Measurements from ENCODE around the gene SMARCD2. TPM values are rescaled to one million over a fixed set of nuclear protein-coding genes. Genes with fewer than 3 reads are reported as not detected.

Gene SMARCD2
- total and polyA plus RNA-seq, 2 of the 13 experiments (the other 11 are each of a cell fraction or from before 2014, with no cell fraction given), result 122 to 150 TPM

DNA sequence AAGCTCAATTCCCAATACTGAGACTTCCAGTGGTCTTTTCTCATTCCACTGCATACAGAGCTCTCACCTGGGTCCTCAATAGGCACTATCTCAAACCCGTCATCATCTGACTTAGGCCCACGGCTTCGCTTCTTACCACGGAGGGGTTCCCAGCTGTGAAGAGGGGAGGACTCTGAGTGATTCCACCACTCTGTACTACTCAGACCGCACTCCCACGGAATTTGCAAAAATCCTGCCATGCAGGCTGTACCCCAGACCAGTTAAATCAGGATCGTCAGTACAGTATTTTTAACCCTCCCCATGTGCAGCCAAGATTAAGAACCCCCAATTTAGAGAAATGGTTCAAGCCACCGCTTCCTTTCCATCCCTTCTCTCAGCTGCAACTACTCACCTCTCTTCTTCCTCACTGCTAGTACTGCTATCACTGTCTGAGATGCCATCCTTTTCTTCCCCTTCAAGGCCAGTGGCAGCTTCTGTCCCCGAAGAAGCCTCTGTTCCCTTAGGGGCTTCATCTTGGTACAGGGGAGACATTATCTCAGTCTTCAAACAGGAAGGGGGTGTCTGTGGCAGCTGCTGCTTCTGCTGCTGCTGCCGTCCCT is 21.4 kb downstream of the SMARCD2 start:
- Histone ChIP-seq H3K4me2 (ENCODE audit: low read depth, low read length) (no peak overlapping the region), H3K9me3 (ENCODE audit: low read length) (no peaks in the 10 kb centered on the region), H3K4me3 (replicated peaks in 1 of 3; ENCODE audit: insufficient read depth in 1 of 3, low read depth in 2 of 3, low read length in 3 of 3) (no peak overlapping the region), H3K4me1 (ENCODE audit: insufficient read depth, low read length) (peaks cover 23% of the 10 kb centered on the region), H4K20me1 (ENCODE audit: insufficient read depth, low read length) (peaks cover 3% of the 10 kb centered on the region; the same call in 1 of the 2 replicates), H2AFZ (ENCODE audit: low read length) (no peak overlapping the region), H3K79me2 (ENCODE audit: insufficient read depth, low read length) (peaks cover 12% of the 10 kb centered on the region), H3K27ac (ENCODE audit: extremely low read length, insufficient read depth, low read length) (no peak overlapping the region), H3K27me3 (ENCODE audit: control insufficient read depth in 1 of 2, insufficient read depth in 2 of 2, low read length in 2 of 2) (no peaks in the 10 kb centered on the region), H3K9ac (ENCODE audit: insufficient read depth, low read depth, low read length) (no peak overlapping the region), H3K36me3 (replicated peaks in 1 of 2; ENCODE audit: control insufficient read depth in 1 of 2, insufficient read depth in 2 of 2, low read length in 2 of 2) (peaks cover 47 to 94% of the 10 kb centered on the region in 2 experiments)
- DNase-seq (ENCODE audit: low spot score) (no peak), FAIRE-seq (no peak), ATAC-seq (no peak; the same call in 2 of the 3 replicates)
- no TSS peak for BruUV-seq (replicated peaks)
- in situ Hi-C loops (cut with HindIII; ENCODE audit: extremely low pct_ligation_motif_present, low pct_unique_long_range_greater_than_20kb), result no loop called here
- CTCF ChIA-PET (ENCODE audit: low intra/inter-chr PET ratio, low total read pairs), result no interaction called here
- peak; percentile 19 for TF ChIP-seq RBM22 (optimal IDR thresholded peaks at IDR 0.05; ENCODE audit: low read length)
- no peak for TF ChIP-seq SOX5 (CRISPR knock-in tag; IDR thresholded peaks at IDR 0.05; ENCODE audit: borderline replicate concordance)
- TF ChIP-seq KDM3A (CRISPR knock-in tag; IDR thresholded peaks at IDR 0.05; ENCODE audit: low read depth), result no peak
- WGBS (ENCODE audit: low lambda C conversion rate), result 94% methylated on average over 10 of the region's 10 CpGs
- intact Hi-C loops (cut with micrococcal nuclease; ENCODE audit: unreplicated experiment), result no loop called here
- POLR2A ChIA-PET, result interaction anchor here (0.9 to 1.6 kb wide), 3 partner anchors 9 to 48 kb away, joined by 3 to 4 read pairs (median 4); partner anchors contain the start of genes CCDC47 and SMARCD2

DNA sequence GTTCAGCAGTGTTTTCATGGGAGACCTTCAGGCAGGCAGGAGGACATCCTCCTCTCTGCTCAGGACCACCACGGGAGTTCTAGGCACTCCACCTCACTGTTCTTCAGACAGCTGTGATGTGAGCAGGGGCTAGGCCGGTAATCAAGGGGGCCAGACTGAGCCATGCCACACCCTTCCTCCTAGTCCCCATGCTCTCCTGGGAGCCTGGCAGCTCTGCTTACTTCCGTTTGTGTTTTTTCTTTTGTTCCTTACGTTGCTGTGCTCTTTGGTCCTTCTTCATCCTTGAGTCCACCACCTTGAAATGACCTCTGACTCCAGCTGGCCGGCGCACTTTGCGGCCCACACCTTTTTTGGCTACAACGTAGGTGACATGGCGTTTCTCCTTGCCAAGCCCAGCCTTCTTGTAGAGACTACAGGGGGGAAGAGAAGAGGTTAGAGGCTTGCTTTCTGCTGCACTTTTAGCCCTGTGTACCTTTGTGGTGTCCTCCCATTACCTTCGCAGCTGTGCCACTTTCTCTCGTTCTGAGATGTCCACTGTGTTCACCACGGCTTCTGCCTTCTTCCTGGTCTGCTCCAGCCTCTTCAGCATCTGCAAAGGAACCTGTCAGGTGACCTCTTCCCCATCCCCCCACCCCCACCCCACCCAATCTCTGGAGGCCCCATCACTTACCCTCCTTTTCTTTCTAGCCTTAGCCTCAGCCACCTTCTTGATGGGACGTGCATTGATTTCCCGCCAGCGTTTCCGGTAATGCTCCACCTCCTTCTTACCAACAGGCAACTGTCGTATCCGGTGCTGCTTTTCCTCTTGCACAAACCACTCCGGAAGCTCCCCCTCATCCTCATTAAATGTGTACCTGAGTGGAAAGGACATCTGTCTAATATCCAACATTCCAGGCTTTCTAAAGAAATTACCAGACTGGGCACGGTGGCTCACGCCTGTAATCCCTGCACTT is 22.6 kb downstream of the SMARCD2 start:
- BruUV-seq (replicated peaks), result TSS peak; percentile 63
- no peaks in the 10 kb centered on the region for H3K27me3 ChIP-seq (ENCODE audit: control insufficient read depth in 1 of 2, insufficient read depth in 2 of 2, low read length in 2 of 2)
- no peak overlapping the region for H2AFZ ChIP-seq (ENCODE audit: low read length)
- H3K9ac ChIP-seq (ENCODE audit: insufficient read depth, low read depth, low read length), result no peak overlapping the region
- H3K27ac ChIP-seq (ENCODE audit: extremely low read length, insufficient read depth, low read length), result no peak overlapping the region
- POLR2A ChIA-PET, result interaction anchor here (1.7 kb wide), 1 partner anchor 7 kb away, joined by 10 read pairs; the partner anchor contains the start of genes FTSJ3 and PSMC5
- DNase-seq (ENCODE audit: low spot score) (no peak), FAIRE-seq (no peak), ATAC-seq (peak; percentile 10; the same call in 2 of the 3 replicates)
- no peaks in the 10 kb centered on the region for H3K9me3 ChIP-seq (ENCODE audit: low read length)
- intact Hi-C loops (cut with micrococcal nuclease; ENCODE audit: unreplicated experiment), result no loop called here
- peaks cover 14% of the 10 kb centered on the region; the same call in 1 of the 2 replicates for H3K4me1 ChIP-seq (ENCODE audit: insufficient read depth, low read length)
- no peak overlapping the region for H3K4me3 ChIP-seq (replicated peaks in 1 of 3; ENCODE audit: insufficient read depth in 1 of 3, low read depth in 2 of 3, low read length in 3 of 3)
- H3K4me2 ChIP-seq (ENCODE audit: low read depth, low read length), result no peak overlapping the region
- WGBS (ENCODE audit: low lambda C conversion rate), result 94% methylated on average over 21 of the region's 21 CpGs
- in situ Hi-C loops (cut with HindIII; ENCODE audit: extremely low pct_ligation_motif_present, low pct_unique_long_range_greater_than_20kb), result no loop called here
- CTCF ChIA-PET (ENCODE audit: low intra/inter-chr PET ratio, low total read pairs), result no interaction called here
- peaks cover 52 to 95% of the 10 kb centered on the region in 2 experiments for H3K36me3 ChIP-seq (replicated peaks in 1 of 2; ENCODE audit: control insufficient read depth in 1 of 2, insufficient read depth in 2 of 2, low read length in 2 of 2)
- peaks cover 2% of the 10 kb centered on the region for H3K79me2 ChIP-seq (ENCODE audit: insufficient read depth, low read length)
- peaks cover 3% of the 10 kb centered on the region; the same call in 1 of the 2 replicates for H4K20me1 ChIP-seq (ENCODE audit: insufficient read depth, low read length)
- TF ChIP-seq PAF1 (CRISPR knock-in tag; IDR thresholded peaks at IDR 0.05), result peak; percentile 57; the same call in 1 of the 2 replicates
- peak; percentile 7; the same call in 1 of the 2 replicates for TF ChIP-seq RBFOX2 (IDR thresholded peaks at IDR 0.05; ENCODE audit: low read depth, low read length)
- peak; percentile 23 for TF ChIP-seq HNRNPK (IDR thresholded peaks at IDR 0.05; ENCODE audit: low read depth, low read length, poor library complexity, severe bottlenecking)
- TF ChIP-seq, protein P1, sequence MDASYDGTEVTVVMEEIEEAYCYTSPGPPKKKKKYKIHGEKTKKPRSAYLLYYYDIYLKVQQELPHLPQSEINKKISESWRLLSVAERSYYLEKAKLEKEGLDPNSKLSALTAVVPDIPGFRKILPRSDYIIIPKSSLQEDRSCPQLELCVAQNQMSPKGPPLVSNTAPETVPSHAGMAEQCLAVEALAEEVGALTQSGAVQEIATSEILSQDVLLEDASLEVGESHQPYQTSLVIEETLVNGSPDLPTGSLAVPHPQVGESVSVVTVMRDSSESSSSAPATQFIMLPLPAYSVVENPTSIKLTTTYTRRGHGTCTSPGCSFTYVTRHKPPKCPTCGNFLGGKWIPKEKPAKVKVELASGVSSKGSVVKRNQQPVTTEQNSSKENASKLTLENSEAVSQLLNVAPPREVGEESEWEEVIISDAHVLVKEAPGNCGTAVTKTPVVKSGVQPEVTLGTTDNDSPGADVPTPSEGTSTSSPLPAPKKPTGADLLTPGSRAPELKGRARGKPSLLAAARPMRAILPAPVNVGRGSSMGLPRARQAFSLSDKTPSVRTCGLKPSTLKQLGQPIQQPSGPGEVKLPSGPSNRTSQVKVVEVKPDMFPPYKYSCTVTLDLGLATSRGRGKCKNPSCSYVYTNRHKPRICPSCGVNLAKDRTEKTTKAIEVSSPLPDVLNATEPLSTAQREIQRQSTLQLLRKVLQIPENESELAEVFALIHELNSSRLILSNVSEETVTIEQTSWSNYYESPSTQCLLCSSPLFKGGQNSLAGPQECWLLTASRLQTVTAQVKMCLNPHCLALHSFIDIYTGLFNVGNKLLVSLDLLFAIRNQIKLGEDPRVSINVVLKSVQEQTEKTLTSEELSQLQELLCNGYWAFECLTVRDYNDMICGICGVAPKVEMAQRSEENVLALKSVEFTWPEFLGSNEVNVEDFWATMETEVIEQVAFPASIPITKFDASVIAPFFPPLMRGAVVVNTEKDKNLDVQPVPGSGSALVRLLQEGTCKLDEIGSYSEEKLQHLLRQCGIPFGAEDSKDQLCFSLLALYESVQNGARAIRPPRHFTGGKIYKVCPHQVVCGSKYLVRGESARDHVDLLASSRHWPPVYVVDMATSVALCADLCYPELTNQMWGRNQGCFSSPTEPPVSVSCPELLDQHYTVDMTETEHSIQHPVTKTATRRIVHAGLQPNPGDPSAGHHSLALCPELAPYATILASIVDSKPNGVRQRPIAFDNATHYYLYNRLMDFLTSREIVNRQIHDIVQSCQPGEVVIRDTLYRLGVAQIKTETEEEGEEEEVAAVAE (CRISPR knock-in tag; IDR thresholded peaks at IDR 0.05; ENCODE audit: borderline replicate concordance), result no peak
- no peak for TF ChIP-seq STAG1 (CRISPR knock-in tag; IDR thresholded peaks at IDR 0.05)
- peak; percentile 34; the same call in 1 of the 2 replicates for TF ChIP-seq POLR2AphosphoS5 (IDR thresholded peaks at IDR 0.05; ENCODE audit: low read depth, low read length)
- TF ChIP-seq, protein P2, sequence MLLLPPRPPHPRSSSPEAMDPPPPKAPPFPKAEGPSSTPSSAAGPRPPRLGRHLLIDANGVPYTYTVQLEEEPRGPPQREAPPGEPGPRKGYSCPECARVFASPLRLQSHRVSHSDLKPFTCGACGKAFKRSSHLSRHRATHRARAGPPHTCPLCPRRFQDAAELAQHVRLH (CRISPR knock-in tag; IDR thresholded peaks at IDR 0.05; ENCODE audit: borderline replicate concordance, low read depth), result no peak
- no peak for TF ChIP-seq MTA3 (CRISPR knock-in tag; IDR thresholded peaks at IDR 0.05)
- TF ChIP-seq POLR2A (IDR thresholded peaks at IDR 0.05; ENCODE audit: insufficient read depth in 1 of 2, low read depth in 2 of 2, low read length in 2 of 2), result 0 out of 4 replicates have a peak, but pooled peaks of 1 of the 2 experiments have one; percentile 3
